ENCODE results near the gene FOXA1. TPM values are rescaled to one million over a fixed set of nuclear protein-coding genes. Genes with fewer than 3 reads are reported as not detected.

FOXA1 gene
- total RNA-seq (2022; extraction: Qiagen RNA extraction; ENCODE audit: low read depth): 9.4 to 11.9 TPM (median 11.3 TPM) in 5 replicates

DNA sequence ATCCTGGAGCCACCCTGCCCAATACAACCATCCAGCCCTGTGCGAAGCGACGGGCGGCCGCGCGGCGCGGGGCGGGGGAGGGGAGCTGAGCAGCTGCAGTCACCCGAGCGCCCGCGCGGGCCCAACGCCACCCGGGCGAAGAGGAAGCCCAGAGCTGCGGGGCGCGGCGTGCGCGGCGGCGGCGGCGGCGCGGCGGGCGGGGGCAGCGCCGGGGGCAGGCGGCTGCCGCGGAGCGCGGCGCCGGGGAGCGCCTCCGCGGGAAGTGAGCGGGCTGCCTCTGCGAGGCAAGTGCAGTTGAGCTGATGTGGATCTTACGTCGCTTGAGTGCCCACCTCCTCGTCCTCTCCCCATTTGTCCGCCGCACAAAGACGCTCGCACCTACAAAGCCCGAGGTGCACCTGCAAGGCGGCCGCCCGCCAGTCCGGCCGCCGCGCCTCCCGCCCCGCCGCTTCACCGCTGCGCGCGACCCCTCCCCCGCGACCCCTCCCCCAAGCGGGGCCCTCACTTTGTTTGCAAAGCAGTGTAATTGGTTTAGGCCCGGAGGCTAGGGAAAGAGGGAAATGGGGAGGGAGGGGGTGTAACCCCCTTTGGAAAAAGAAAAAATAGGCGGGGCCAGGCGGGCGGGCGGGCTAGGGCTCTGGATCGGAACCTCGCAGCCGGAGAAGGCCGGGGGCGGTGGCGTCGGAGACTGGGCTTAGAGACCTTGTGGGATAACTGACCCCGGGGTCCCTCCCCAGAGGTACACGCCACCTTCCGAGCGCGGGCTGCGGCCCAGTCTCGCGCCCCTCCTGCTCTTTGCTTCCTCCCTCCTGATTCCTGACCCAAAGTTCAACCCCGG is at the start of gene FOXA1, which contains the start of gene TTC6:
TSS of gene FOXA1 (minus strand) at position 279 of the 838 bp plus-strand sequence. CDS start at position 2, 277 bp downstream.
TSS of gene TTC6 (plus strand) at position 659 of the 838 bp plus-strand sequence. CDS start 26,436 bp downstream, outside the sequence.

Other genes starting within 250 kb of the FOXA1 start
- 0.14 to 0.50 TPM (median 0.35 TPM) in 5 replicates for gene TTC6, start 380 bp upstream of the FOXA1 start, total RNA-seq (2022; extraction: Qiagen RNA extraction; ENCODE audit: low read depth)

Measured in A549 treated with CpdA at 1 μM for 4 hours (cell line).